M059J (cell line): Measurements from ENCODE around the gene DUOXA2. TPM values are rescaled to one million over a fixed set of nuclear protein-coding genes. Genes with fewer than 3 reads are reported as not detected.
"Not testable (repeated sequence)": the region's sequence is repeated elsewhere in the genome, so short reads cannot be mapped to it uniquely, and the experiment has no call there.

Source experiments
- DNase-seq: peaks from one replicate; pipeline ENCODE4 v3.0.0-alpha.2; 2012; ENCODE audit warnings: low read depth
- total RNA-seq: library from RNA; depleted of rRNA; stranded (reverse); fragments of >200 nt; shearing (Covaris generic); gene quantifications from 2 replicates; pipeline ENCODE4 v1.2.3, GENCODE V29; 2014; rRNA removed

The DUOXA2 gene
- total RNA-seq = 0.05 TPM in 1 of 2 replicates, not detected in the other

DNA sequence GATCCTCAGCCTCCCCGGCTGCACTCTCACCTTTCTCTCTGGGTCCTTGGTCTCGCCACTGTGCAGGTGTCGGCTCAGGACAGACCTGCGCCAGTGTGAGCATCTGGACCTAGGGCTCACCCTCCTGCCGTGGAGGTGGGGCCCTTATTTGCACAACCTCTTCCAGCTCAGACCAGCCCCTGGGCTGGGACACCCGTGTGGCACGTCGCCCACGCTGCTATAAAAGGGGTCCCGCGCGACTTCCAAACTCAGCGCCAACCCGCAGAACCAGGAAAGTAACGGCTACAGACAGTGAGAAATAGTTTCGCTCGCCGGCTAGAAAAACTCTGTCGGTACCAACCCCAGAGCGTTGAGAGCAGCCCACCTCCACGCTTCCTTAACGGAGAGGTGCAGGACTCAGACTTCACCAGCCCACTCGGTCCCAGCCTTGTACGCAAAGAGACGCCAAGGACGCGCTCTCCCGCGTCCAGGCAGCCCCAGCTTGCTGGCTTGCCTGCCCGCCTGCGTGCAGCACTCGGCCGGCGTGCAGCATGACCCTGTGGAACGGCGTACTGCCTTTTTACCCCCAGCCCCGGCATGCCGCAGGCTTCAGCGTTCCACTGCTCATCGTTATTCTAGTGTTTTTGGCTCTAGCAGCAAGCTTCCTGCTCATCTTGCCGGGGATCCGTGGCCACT, at the start of gene DUOXA2, which contains the start of gene DUOX2:
Gene DUOXA2, plus strand, starts transcription at position 251 of the 675 bp plus-strand sequence. Its CDS starts 280 bp downstream, at position 531.
Gene DUOX2, minus strand, starts transcription at position 97 of the 675 bp plus-strand sequence. CDS start 761 bp downstream, outside the sequence.
- DNase-seq = no peak

DNA sequence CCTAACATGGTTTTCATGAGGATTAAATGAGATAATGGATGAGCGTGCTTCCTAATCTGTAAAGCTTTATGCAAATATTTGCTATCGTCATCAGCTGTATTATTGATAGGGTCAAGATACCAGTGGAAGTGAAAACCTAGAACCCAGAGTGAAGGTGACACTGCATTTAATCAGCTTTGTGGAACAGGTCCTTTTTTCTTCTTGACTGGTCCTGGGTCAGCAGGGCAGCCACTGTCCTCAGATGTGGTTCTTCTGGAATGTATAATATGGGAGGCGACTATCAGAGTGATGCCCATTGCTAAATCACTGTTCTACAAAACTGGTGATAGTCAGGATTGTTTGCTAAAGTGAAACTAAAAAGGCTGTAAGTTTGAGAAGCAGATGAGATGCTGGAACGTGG, 49.7 kb upstream of the DUOXA2 start:
- peak; percentile 81 for DNase-seq

DNA sequence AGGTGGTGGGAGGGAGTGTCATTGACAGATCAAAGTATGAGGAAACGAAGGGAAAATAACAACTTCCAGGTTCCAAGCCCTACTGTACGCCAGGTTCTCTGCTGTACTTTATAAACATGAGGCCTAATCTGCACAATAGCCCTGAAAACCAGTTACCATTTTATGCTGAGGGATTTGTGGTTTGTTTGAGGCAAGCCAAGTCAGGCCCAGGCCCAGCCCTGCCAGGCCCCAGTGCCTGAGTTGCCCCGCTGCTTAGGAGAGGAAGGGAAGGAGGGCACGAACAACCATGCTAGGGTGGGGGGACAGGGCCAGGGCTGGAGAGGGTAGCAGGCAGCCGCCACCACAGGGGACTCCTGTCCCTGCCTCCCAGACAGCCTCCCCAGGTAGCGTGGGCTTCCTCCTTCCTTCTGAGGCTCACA, 44.2 kb upstream of the DUOXA2 start:
- DNase-seq = not testable (repeated sequence)

DNA sequence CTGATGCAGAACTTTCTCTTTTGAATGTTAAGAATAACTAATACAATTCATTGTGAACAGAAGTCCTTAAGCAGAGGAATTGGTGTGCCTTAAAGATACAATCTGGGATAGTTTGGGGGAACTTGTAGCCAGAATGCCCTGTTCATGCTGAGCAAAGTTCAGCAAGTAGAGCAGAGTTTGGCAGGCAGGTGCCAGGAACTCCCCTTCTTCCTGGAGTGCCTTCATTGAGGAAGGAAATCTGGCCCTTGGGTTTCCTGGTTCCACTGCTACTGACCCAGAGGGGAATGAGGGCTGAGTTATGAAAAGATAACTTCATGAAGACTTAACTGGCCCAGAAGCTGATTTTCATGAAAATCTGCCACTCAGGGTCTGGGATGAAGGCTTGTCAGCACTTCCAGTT, 40.5 kb upstream of the DUOXA2 start:
- DNase-seq = not testable (repeated sequence)

DNA sequence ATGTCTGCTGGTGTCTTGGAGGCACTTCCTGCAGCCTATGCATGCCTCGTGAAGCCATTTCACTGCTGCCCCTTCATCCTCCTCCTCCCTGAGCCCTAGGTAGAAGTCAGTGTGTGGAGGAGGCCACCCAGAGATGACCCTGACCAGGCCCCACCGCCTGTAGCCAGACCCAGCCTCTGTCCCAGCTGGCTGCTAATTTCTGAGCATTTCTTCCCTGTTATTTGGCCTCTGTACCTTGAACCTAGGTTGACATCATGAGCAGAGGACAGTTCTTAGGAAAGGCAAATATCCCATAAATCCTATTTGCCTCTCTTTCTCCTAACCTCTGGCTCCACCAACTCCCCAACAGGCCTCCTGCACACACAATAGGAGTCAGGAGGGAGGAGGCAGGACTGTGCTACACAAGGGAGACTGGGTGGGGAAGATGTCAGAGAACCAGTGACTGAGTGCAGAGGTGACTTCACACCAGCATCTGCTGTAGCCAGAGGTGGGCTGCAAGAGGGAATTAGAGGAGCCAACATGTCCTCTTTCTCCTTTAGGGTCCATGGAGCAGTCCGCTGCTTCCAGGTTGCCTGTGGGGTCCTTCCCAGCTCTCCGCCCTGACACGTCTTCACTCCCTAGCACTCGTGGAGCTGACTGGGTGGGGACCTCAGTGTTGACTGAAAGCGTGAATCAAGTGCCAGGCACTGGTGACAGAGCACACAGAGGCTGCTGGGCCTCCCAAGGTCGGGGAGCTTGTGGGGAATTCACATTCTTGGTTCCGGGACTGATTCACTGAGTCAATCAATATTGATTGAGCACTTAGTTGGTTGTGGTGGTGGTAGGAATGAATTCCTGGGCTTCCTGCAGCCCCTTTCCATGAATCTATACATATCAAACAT, 38.4 kb upstream of the DUOXA2 start:
- not testable (repeated sequence) for DNase-seq

DNA sequence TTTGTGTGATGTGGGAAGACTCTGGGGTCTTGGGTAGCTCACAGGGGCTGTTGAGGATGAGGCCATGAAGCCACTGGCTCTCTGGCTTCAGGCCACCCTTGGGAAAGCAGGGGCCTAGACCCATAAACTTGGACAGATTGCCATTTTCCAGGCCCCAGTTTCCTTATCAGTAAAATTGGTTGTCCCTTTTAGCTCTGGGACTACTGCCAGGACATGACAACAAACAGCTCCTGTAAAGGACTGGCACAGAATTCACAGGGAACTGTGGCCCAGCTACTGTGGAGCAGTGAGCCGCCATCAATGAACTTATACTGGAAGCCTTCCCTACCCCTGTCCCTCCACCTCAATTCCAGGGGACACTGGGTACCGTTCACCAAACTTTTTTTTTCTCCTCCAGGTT, 36.7 kb upstream of the DUOXA2 start:
- not testable (repeated sequence) for DNase-seq

DNA sequence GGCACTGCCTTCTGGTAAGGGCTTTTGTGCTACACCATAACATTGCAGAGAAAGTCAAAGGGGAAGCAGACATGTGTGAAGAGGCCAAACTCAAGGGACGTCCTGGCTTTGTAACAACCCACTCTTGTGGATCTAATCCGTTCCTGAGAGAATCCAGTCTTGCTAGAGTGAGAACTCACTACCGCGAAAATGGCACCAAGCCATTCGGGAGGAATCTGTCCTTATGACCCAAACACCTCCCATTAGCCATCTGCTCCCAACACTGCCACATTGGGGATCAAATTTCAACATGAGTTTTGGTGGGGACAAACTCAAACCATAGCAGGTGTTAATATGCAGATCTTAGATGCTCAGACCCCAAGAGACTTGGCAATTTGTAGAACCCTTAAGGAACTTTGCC, 34.9 kb upstream of the DUOXA2 start:
- not testable (repeated sequence) for DNase-seq

DNA sequence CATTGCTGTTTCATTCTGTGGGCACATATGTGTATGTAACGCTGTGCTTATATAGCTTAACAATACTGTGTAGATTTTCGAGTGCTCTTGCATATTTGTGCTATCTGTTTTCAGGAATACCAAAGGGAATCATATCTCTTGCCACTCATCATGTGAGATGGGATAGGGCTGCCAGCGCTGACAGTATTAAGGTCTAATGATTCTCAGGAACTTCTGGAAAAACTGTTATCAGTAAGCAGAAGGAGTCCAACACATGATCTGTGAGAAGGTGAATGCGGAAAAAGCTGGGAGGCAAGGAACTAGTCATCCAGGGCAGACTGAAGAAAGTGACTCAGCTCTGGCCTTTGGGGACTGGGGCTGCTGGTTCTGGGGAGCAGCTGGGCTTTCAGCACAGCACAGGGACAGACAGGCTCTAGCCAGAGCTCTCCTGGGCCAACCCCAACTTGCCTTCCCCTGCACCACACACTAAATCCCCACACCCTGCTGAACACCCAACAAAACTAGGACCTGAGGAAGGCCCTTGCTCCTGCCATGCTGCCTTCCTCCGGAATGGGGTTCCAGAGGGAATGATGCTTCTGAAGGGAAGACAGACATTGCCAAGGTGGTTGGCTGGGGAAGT, 34.4 kb upstream of the DUOXA2 start:
- not testable (repeated sequence) for DNase-seq

DNA sequence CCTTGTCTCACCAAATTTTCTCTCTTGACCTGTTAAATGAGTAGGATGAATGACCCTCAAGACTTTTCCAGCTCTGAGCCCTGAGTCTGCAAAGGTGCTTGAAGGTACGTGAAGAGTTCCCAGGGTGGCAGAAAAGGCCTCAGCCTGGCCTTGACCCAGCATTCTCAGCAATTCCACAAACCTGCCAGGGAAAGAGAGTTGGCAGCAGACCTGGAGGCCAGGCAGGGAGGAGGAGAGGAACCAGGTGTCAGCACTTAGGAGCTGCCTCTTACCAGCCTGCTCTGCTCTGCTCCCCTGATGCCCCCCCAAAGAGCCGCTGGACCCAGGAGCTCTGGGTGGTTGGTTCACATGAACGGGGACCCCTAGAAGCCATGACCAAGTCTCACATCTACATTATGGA, 33.5 kb upstream of the DUOXA2 start:
- DNase-seq = not testable (repeated sequence)

DNA sequence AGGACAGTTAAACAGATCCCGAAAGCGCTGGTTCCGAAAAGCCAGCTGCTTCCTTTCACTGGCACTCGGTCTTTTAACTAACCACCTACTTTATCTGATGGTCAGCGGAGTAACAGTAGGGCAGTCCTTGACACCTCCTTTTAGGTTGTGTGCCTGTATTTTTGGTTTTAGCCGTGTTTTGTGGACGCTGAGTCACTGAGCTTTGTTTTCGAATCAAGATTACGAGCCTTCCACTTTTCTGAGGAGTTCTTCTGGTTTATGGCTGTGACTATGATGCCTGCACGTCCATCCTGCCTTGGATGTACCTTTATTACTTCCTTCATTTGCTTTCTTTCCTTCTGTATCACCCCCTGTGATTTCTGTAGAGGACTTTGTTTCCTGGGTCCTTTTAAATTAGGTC, 31.7 kb upstream of the DUOXA2 start:
- peak; percentile 31 for DNase-seq

DNA sequence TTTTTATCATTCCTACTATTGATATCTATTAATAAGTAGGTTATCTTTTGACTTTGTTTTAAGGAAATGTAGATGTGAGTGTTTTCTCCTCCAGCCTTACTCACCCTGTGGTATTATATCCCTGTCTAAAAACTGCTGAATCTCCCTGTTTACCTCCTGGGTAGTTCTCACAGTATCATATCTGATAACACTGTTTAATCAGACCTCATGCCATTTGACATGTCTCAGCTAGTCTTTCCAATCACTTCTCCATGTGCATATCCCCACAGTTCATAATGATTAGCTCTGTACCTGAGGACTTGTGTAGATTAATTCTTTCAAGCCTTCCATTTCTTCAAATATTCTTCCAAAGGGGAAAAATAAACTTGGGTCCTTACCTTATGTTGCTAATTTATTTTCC, 30.9 kb upstream of the DUOXA2 start:
- DNase-seq = no peak

DNA sequence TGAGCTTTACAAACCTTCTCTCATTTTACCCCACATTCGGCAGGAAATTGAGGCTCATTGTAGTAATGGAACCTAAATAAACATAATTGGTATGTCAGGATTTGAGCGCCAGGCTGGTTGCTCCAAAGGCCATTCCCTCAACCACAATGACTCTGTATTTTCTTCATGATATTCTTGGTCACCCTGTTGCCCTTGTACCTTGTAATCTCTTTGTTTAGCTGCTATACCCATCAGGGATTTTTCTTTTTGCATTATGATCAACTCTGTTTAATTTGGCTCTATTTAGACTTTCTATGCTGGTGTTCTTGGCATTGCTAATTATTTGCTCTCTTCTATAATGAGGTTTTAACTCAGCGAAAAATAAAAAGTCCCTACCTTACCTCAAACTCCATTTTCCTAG, 30.0 kb upstream of the DUOXA2 start:
- DNase-seq = peak; percentile 25

DNA sequence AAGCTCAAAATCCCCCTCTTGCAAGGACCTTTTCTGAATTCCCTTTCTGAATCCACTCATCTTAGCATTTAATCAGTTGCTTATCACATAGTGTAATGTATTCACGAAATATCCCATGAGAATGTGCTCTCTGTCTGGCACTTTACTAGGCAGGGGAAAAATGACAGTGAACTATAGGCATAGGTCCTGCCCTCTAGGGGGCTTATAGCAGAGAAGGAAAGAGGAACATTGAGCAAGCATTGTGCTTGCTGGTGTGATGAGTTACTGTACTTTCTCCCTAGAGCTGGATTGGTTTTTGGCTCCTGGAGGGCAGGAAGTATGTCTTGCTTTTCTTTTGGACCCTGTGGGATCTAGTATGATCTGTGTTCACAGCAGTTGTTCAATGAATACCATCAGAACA, 26.6 kb upstream of the DUOXA2 start:
- no peak for DNase-seq

DNA sequence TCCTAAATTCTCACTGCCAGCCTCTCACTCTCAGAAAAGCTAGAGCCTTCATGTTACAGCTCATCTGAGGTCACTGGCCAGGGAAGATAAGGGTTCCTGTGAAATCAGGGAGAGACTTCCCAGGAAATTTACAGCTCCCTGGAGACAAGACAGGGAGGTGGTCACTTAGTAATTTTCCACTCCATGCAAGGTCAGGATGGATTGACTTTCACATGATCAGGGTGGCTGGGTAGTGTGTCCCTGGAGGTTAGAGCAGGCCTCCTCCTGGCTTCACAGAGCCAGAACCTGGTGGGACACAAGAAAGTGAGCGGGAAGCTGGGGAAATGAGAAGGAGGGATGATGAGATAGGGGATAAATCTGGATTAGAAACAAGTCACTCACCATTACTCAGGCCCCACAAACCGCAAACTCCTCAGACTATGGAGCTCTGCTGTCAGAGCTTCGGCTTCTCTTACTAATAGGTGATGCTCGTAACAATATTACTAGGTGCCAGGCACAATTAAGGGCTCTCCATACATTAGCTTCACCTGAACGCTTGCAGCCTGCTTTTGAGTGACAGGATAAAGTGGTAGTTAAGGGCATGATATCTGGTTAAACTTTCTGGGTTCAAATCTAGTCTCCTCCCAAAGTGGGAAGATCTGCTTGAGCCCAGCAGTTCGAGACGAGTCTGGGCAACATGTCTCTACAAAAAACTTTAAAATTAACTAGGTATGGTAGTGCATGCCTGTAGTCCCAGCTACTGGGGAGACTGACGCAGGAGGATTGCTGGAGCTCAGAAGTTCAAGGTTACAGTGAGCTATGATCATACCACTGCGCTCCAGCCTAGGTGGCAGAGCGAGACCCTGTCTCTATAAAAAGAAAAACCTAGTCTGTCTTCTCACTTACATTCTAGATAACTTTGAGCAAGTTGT, 25.1 kb upstream of the DUOXA2 start:
- peak; percentile 76 for DNase-seq

DNA sequence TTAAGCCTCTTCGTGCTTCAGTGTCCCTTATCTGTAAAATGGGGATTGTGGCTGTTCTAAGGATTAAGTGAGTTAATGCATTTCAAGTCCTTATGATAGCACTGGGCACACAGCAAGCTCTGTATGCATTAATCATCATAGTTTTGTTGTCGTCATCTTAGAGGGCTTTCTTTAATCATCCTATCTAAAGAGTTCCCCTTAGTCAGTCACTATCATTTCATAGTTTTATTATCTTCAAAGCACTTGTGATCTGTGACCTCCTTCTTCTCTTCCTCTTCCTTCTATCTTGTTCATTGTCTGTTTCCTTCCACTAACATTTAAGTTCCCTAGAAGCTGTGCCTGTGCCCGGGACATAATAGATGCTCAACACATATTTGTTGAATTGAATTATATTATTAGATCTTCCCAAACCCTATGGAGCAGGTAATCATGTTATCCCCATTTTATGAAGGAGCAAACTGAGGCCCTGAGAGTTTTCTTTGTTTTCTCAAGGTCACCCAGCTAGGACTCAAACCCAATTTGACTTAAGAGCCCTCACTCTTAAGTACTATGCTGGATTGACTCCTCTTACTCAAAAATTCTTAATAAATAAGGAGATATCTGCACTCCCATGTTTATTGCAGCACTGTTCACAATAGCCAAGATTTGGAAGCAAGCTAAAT, 24.3 kb upstream of the DUOXA2 start:
- DNase-seq = no peak

DNA sequence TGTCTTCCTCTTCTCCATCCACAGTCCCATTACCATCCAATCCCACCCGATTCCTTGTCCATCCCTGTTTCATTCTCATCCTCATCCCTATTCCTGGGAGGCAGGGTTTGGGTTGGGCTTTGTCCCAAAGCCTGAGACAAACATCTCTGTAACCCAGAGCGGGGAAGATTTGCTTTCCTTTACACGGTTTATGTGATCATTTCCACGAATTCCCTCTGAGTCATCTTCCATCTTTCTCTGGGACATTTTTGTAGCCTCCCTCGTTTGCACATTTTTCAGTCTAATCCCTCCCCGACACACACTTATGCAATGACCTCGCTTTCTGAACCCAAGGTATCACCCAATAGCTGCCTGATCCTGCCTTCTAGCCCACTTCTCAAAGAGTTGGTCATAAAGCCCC, 23.0 kb upstream of the DUOXA2 start:
- DNase-seq = peak; percentile 65

DNA sequence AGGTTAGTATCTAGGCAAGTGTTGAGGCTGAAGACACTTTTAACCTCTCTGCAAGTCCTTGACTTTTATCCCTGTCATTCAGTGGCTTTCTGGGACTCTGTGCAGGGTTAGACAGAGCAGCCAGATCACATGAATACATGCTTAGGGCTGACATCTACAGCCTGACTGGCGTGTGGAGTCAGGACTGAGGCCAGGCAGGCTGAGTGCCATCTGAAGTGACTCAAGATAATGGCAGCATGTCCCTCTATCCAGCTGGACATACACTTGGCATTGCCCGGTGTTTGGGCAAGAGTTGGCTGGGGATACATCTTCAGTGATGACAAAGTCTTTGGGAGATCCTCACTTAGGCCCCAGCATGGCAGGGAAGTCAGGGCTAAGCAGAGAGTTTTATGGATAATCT, 22.6 kb upstream of the DUOXA2 start:
- DNase-seq = no peak

DNA sequence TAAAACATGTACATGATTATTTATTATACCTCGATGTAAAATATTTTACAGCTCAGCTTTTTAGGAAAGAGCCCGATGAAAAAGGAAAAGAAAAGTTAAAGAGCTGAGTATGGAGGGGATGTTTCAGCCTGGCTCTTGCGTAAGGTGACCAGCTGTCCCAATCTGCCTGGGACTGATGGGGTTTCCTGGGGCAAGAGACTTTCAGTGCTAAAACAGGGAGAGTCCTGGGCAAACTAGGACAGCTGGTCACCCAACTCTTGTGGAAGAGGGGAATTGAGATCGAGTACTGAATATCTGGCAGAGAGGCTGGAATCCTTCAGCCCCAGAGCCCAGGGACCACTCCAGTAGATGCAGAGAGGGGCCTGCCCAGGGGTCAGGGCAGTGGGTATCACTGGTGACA, 21.1 kb upstream of the DUOXA2 start:
- no peak for DNase-seq

DNA sequence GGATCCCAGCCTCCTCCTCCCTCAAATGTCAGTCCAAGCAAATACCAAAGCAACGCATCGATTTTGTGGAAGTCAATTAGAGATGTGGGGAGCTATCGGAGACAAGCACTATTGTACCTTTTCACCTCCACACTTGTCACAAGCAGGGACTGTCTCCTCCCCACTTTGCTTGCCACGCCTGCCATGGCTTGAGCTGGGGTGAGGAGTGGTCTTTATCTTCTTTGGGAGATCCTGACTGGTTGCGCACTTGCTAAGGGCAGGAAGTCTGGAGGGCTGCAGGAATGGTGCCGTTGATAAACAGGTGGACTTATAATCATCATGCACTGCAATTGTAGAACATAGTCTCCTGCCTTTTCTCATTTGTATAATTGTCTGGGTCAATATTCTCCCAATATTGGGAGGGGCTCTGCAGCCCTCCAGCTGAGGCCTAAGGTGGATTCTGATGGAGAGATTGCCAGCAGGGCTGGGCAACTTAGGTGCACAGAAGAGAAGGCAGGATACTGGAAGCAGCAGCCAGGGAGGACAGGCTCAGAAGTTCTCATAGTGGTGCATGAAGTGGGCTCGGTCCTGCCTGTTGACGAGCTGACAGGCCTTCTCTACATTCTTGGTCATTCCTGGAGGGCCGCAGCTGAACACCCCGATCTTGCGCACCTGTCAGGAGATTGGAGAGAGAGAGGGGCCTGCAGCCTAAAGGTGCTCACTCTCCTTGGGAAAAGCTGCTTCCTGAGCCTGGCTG, 20.3 kb upstream of the DUOXA2 start:
- DNase-seq = no peak

DNA sequence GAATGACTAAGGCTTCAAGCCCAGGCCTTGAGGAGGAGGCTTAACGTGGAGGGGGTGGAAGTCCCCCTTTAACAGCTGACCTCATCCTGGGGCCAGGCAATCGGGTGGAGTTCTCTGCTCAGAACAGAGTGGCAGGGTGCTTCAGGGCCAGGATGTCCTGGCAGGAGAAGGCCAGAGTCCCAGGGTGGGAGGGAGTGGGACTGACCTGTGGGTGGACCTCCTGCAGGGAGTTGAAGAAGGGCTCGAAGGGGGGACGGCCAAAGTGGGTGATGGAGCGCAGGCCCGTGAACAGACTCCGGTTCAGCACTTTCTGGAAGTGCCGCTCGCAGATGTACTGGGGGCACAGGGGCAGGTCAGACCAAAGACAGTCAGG, 19.8 kb upstream of the DUOXA2 start:
- DNase-seq = no peak
